Hepatocyte (in vitro differentiated cells): ENCODE results near the gene KIAA0825. TPM values are rescaled to one million over a fixed set of nuclear protein-coding genes. Genes with fewer than 3 reads are reported as not detected.

Experiments
- DNase-seq: peaks from one replicate; pipeline ENCODE4 v3.0.0-alpha.2; 2016; ENCODE audit warnings: low spot score
- H2AFZ ChIP-seq: fragments of 200-600 bp; sonication (generic); 2 replicates; pipeline ENCODE4 v1.6.0; 2016; ENCODE audit warnings: antibody characterized with exemption, mild to moderate bottlenecking
- H3K27ac ChIP-seq: fragments of 200-600 bp; sonication (generic); 2 replicates; pipeline ENCODE4 v1.5.1; 2016; ENCODE audit warnings: mild to moderate bottlenecking
- H3K27me3 ChIP-seq: fragments of 200-600 bp; sonication (generic); 2 replicates; pipeline ENCODE4 v1.6.1; 2016
- H3K36me3 ChIP-seq: fragments of 200-600 bp; sonication (generic); replicated peaks from 2 replicates; pipeline ENCODE4 v1.5.1; 2016; ENCODE audit warnings: low read depth; ENCODE audit not compliant: insufficient read depth
- H3K4me1 ChIP-seq: fragments of 200-600 bp; sonication (generic); 2 replicates; pipeline ENCODE4 v1.5.1; 2016; ENCODE audit warnings: mild to moderate bottlenecking, moderate library complexity; ENCODE audit not compliant: insufficient read depth
- H3K4me2 ChIP-seq: fragments of 200-600 bp; sonication (generic); 2 replicates; pipeline ENCODE4 v1.6.0; 2016
- H3K4me3 ChIP-seq: fragments of 200-600 bp; sonication (generic); 2 replicates; pipeline ENCODE4 v1.5.1; 2016; ENCODE audit warnings: mild to moderate bottlenecking
- H3K79me2 ChIP-seq: fragments of 200-600 bp; sonication (generic); 2 replicates; pipeline ENCODE4 v1.6.0; 2017; ENCODE audit warnings: mild to moderate bottlenecking
- H3K9me2 ChIP-seq: fragments of 200-600 bp; sonication (generic); replicated peaks from 2 replicates; pipeline ENCODE4 v1.6.0; 2017; ENCODE audit warnings: mild to moderate bottlenecking; ENCODE audit not compliant: insufficient read depth
- H3K9me3 ChIP-seq: fragments of 200-600 bp; sonication (generic); 2 replicates; pipeline ENCODE4 v1.5.1; 2016; ENCODE audit warnings: low read depth, mild to moderate bottlenecking
- H4K20me1 ChIP-seq: fragments of 200-600 bp; sonication (generic); 2 replicates; pipeline ENCODE4 v1.6.0; 2016; ENCODE audit warnings: mild to moderate bottlenecking; ENCODE audit not compliant: insufficient read depth, poor library complexity, severe bottlenecking
- EZH2 ChIP-seq: fragments of 200-600 bp; sonication (generic); IDR thresholded peaks from 2 replicates; pipeline ENCODE4 v1.6.1; 2016; ENCODE audit warnings: antibody characterized with exemption, mild to moderate bottlenecking, borderline replicate concordance
- EZH2phosphoT487 ChIP-seq: fragments of 200-600 bp; sonication (generic); IDR thresholded peaks from one replicate; pipeline ENCODE4 v1.6.1; 2018; ENCODE audit warnings: antibody characterized with exemption, mild to moderate bottlenecking, low read depth, moderate library complexity; ENCODE audit not compliant: unreplicated experiment, severe bottlenecking
- WGBS: methylation state at CpG from one replicate; pipeline ENCODE4 v1.1.6; 2016; ENCODE audit warnings: low lambda C conversion rate; ENCODE audit errors: missing lambda C conversion rate; 5-methylcytosine and 5-hydroxymethylcytosine counted together
- polyA plus RNA-seq: library from polyadenylated mRNA; unstranded; fragments of >200 nt; fragmentation: Nextera tagmentation; extraction: Ambion mirVana; gene quantifications from 2 replicates; pipeline ENCODE4 v1.2.1, GENCODE V29; 2016
- total RNA-seq: library from RNA; depleted of rRNA; stranded (reverse); fragments of >200 nt; gene quantifications from 2 replicates; pipeline ENCODE4 v1.2.3, GENCODE V29; 2014
- TF ChIP-seq, protein P1 (sequence below): fragments of 200-600 bp; sonication (generic); IDR thresholded peaks from 2 replicates; pipeline ENCODE4 v1.5.1; 2016; ENCODE audit warnings: antibody characterized with exemption, mild to moderate bottlenecking; ENCODE audit not compliant: poor library complexity

The KIAA0825 gene
- total and polyA plus RNA-seq, 2 experiments from 2014 or later = 2.1 to 4.5 TPM

DNA sequence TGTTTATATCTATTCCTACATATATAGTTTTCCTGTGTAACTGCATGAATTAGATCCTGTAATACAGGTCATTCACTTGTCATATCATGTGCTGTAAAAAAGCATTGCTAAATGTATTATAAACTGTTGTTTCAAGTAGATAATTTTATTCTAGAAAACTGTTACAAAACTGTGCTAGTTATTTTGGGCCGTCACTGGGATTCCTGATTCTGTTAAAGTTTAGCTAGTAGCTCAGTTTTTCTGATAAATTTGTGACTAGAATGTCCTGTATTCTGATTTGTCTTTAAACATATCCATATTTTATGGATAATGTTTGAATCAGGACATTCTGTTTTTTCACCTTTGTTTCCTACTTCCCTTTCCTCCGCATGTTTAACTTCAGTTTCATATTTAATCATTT lies 5.5 kb upstream of the KIAA0825 start:
- H3K79me2 ChIP-seq = peaks cover 31% of the 10 kb centered on the region
- no peak for DNase-seq

DNA sequence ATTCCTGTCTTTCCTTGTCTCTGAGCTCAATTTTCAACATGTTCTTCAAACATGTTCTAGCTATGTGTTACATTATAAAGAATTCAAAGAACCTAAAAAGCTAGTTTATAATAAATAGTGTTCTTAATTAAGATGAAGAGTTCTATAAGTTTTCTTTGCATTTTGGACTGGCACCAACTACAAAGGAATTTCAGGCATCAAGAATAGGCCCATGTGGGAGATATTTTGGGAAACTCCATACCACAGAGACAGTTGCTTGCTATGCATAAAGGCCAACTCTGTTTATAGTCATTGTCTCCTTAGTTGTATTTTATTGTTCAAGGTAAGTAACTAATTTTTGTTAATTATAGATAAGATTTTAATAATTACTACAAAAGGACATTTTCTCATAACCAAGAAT lies 4.6 kb upstream of the KIAA0825 start:
- peaks cover 31% of the 10 kb centered on the region for H3K79me2 ChIP-seq
- no peaks in the 10 kb centered on the region for H3K27me3 ChIP-seq
- DNase-seq = no peak
- H3K9me2 ChIP-seq = no peaks in the 10 kb centered on the region
- H2AFZ ChIP-seq = no peak overlapping the region
- TF ChIP-seq EZH2 (no peak), EZH2phosphoT487 (no peak)
- TF ChIP-seq, protein P1, sequence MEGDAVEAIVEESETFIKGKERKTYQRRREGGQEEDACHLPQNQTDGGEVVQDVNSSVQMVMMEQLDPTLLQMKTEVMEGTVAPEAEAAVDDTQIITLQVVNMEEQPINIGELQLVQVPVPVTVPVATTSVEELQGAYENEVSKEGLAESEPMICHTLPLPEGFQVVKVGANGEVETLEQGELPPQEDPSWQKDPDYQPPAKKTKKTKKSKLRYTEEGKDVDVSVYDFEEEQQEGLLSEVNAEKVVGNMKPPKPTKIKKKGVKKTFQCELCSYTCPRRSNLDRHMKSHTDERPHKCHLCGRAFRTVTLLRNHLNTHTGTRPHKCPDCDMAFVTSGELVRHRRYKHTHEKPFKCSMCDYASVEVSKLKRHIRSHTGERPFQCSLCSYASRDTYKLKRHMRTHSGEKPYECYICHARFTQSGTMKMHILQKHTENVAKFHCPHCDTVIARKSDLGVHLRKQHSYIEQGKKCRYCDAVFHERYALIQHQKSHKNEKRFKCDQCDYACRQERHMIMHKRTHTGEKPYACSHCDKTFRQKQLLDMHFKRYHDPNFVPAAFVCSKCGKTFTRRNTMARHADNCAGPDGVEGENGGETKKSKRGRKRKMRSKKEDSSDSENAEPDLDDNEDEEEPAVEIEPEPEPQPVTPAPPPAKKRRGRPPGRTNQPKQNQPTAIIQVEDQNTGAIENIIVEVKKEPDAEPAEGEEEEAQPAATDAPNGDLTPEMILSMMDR = no peak
- peaks cover 6% of the 10 kb centered on the region for H3K4me1 ChIP-seq
- H4K20me1 ChIP-seq = no peaks in the 10 kb centered on the region
- H3K9me3 ChIP-seq = no peaks in the 10 kb centered on the region
- no peak overlapping the region for H3K4me2 ChIP-seq
- H3K27ac ChIP-seq = no peak overlapping the region
- no peaks in the 10 kb centered on the region for H3K36me3 ChIP-seq
- no peak overlapping the region for H3K4me3 ChIP-seq

More for the DNA sequence above, 5.5 kb upstream of the KIAA0825 start:
- no peaks in the 10 kb centered on the region for H3K36me3 ChIP-seq
- H3K27ac ChIP-seq = no peak overlapping the region
- no peaks in the 10 kb centered on the region for H4K20me1 ChIP-seq
- WGBS = 94% methylated on average over 2 of the region's 2 CpGs
- H3K4me3 ChIP-seq = no peak overlapping the region
- no peaks in the 10 kb centered on the region for H3K27me3 ChIP-seq
- peaks cover 6% of the 10 kb centered on the region for H3K4me1 ChIP-seq
- no peaks in the 10 kb centered on the region for H3K9me2 ChIP-seq
- H2AFZ ChIP-seq = no peak overlapping the region
- TF ChIP-seq, protein P1 = no peak
- TF ChIP-seq EZH2 = no peak
- TF ChIP-seq EZH2phosphoT487 = no peak
- H3K9me3 ChIP-seq = no peaks in the 10 kb centered on the region
- H3K4me2 ChIP-seq = no peak overlapping the region

DNA sequence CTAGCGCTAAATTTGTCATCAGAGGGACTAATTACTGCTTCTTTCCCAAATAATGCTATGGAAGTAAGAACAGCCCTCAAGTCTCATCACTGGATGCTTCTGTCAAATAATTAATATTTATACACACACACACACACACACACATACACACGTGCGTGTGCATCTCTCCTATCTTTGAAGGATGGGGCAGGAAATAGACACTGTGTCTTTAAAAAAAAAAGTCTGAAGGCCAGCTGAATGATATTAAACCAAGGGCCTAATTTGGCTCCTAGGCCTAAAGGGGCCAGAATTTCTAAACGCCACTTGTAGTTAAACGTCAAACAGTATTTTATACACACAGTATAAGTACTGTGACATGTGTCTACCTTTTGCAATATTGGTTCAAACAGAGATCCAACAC lies 3.4 kb upstream of the KIAA0825 start:
- Histone ChIP-seq H3K36me3 (no peaks in the 10 kb centered on the region), H3K27me3 (no peaks in the 10 kb centered on the region), H4K20me1 (no peaks in the 10 kb centered on the region), H3K79me2 (peaks cover 36% of the 10 kb centered on the region), H3K4me3 (no peak overlapping the region), H3K9me2 (no peaks in the 10 kb centered on the region), H3K4me1 (peaks cover 12% of the 10 kb centered on the region), H3K9me3 (no peaks in the 10 kb centered on the region), H3K27ac (no peak overlapping the region), H3K4me2 (no peak overlapping the region), H2AFZ (no peak overlapping the region)
- TF ChIP-seq, protein P1 = no peak
- TF ChIP-seq EZH2phosphoT487 (no peak), EZH2 (no peak)
- 64% methylated on average over 5 of the region's 5 CpGs for WGBS
- no peak for DNase-seq

DNA sequence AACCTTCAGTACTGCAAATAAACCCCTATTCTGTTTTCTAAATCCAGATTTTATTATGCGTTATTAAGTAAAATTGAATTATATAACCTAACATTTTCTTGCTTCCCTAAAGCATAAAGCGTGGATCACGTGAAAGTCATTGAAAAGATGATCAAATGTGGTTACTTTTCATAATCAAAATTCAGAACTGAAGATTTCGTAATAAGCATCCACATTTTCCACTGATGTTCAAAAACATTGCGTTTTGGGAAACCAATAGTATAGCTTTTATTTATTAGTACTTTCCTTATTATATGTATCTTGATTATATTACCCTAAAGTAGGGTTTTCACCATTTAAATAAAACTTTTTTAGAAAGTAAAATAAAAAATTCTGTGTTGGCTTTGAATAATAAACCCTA lies 1.9 kb upstream of the KIAA0825 start:
- no peak for DNase-seq
- Histone ChIP-seq H3K27ac (no peak overlapping the region), H3K4me3 (no peak overlapping the region), H3K4me1 (peaks cover 16% of the 10 kb centered on the region), H3K79me2 (peaks cover 50% of the 10 kb centered on the region), H4K20me1 (no peaks in the 10 kb centered on the region), H3K27me3 (no peaks in the 10 kb centered on the region), H3K4me2 (no peak overlapping the region), H2AFZ (no peak overlapping the region), H3K9me3 (no peaks in the 10 kb centered on the region), H3K36me3 (no peaks in the 10 kb centered on the region), H3K9me2 (no peaks in the 10 kb centered on the region)
- TF ChIP-seq EZH2phosphoT487 (no peak), EZH2 (no peak)
- TF ChIP-seq, protein P1 = no peak
- WGBS = 97% methylated on average over 5 of the region's 5 CpGs
